HG03139 (cell line): Measurements from ENCODE around the gene B4GALT6.

ENCODE experiments used
- ATAC-seq: cut with Tn5 transposase; IDR thresholded peaks from one replicate; pipeline ENCODE4 v1.9.1; 2021; ENCODE audit not compliant: unreplicated experiment

B4GALT6 gene

GRCh38 chr18:31636387-31636786, 48.0 kb downstream of the B4GALT6 start:
- no peak for ATAC-seq

GRCh38 chr18:31634331-31634713, 50.1 kb downstream of the B4GALT6 start:
- peak; percentile 97 for ATAC-seq

GRCh38 chr18:31633392-31634330, 50.7 kb downstream of the B4GALT6 start:
- peak; percentile 26 for ATAC-seq

GRCh38 chr18:31632356-31632755, 52.0 kb downstream of the B4GALT6 start:
- no peak for ATAC-seq

GRCh38 chr18:31631526-31631925, 52.9 kb downstream of the B4GALT6 start:
- no peak for ATAC-seq

- no peak for ATAC-seq
Observed at GRCh38 chr18:31630549-31630948, 53.8 kb downstream of the B4GALT6 start.

- no peak for ATAC-seq
Observed at GRCh38 chr18:31626409-31626808, 58.0 kb downstream of the B4GALT6 start.

GRCh38 chr18:31624892-31625640, 59.3 kb downstream of the B4GALT6 start:
- no peak for ATAC-seq

- no peak for ATAC-seq
Observed at GRCh38 chr18:31619291-31619690, 65.1 kb downstream of the B4GALT6 start.

GRCh38 chr18:31618801-31619200, 65.6 kb downstream of the B4GALT6 start:
- ATAC-seq, result no peak

- no peak for ATAC-seq
Observed at GRCh38 chr18:31617031-31617717, 67.2 kb downstream of the B4GALT6 start.

- ATAC-seq, result no peak
Observed at GRCh38 chr18:31616586-31616985, 67.8 kb downstream of the B4GALT6 start.

- ATAC-seq, result no peak
Observed at GRCh38 chr18:31614044-31614443, 70.3 kb downstream of the B4GALT6 start.

GRCh38 chr18:31612124-31612523, 72.3 kb downstream of the B4GALT6 start:
- ATAC-seq, result no peak

GRCh38 chr18:31611511-31611910, 72.9 kb downstream of the B4GALT6 start:
- ATAC-seq, result no peak

- peak; percentile 54 for ATAC-seq
Observed at GRCh38 chr18:31610286-31611205, 73.8 kb downstream of the B4GALT6 start.

- no peak for ATAC-seq
Observed at GRCh38 chr18:31609886-31610285, 74.5 kb downstream of the B4GALT6 start.

GRCh38 chr18:31607384-31607783, 77.0 kb downstream of the B4GALT6 start:
- no peak for ATAC-seq

GRCh38 chr18:31606265-31606664, 78.1 kb downstream of the B4GALT6 start:
- no peak for ATAC-seq

GRCh38 chr18:31603315-31603714, 81.1 kb downstream of the B4GALT6 start:
- no peak for ATAC-seq
